GM06990 (cell line): ENCODE measurements around the gene KDM4B.

ENCODE experiments used
- DNase-seq: peaks from one replicate; pipeline ENCODE4 v3.0.0-alpha.2; 2011; ENCODE audit not compliant: insufficient read length; ENCODE audit errors: extremely low read depth
- H3K27me3 ChIP-seq: replicated peaks from 2 replicates; pipeline ENCODE4 v1.6.0; 2011; ENCODE audit warnings: low read length; ENCODE audit not compliant: control insufficient read depth, insufficient read depth
- H3K36me3 ChIP-seq: 2 replicates; pipeline ENCODE4 v1.5.1; 2011; ENCODE audit warnings: low read length; ENCODE audit not compliant: control insufficient read depth, insufficient read depth
- H3K4me3 ChIP-seq: replicated peaks from 2 replicates; pipeline ENCODE4 v1.5.1; 2011; ENCODE audit warnings: low read depth, mild to moderate bottlenecking, control low read depth, low read length
- CTCF ChIP-seq: IDR thresholded peaks from 2 replicates; pipeline ENCODE4 v1.5.1; 2011; ENCODE audit warnings: low read length, control low read depth, mild to moderate bottlenecking, inconsistent platforms; ENCODE audit not compliant: insufficient read depth, poor library complexity, severe bottlenecking

KDM4B gene

GRCh38 chr19:5038631-5039271 lies 69.8 kb downstream of the KDM4B start:
- Histone ChIP-seq H3K4me3 (no peak overlapping the region), H3K36me3 (peaks cover 21% of the 10 kb centered on the region), H3K27me3 (no peaks in the 10 kb centered on the region)
- DNase-seq: no peak
- TF ChIP-seq CTCF: peak; percentile 48

DNA sequence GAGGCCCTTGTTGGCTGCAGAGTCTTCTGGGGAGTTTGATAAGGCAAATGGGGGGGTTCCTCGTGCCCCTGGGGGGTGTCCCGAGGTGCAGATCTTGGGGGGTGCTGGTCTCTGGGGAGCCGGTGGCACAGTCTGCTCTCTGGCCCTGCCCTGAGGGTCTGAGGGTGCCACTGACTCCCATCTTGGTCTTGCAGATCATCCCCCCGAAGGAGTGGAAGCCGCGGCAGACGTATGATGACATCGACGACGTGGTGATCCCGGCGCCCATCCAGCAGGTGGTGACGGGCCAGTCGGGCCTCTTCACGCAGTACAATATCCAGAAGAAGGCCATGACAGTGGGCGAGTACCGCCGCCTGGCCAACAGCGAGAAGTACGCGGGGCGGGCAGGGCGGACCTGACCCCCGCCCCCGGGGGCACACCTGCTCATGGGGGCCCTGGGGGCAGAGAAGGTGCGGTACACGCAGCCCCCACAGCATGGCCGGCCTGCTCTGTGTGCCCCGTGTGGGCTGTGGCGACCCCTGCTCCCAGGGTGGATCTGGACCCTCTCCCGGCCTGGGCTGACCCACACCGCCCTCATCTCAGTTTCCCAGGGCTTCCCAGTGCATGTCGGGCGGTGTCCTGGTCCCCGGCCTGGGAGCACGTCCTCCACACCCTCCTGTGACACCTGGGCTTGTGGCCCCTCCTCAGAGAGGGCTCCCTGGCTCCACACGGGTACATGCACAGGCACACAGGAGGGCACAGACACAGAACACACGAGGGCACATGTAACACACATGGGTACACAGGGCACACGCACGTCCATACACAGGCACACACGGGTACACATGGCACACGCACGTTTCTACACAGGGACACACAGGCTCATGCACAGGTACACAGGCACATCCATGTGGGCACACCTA lies 71.0 kb downstream of the KDM4B start:
- Histone ChIP-seq H3K27me3 (no peaks in the 10 kb centered on the region), H3K4me3 (no peak overlapping the region), H3K36me3 (peaks cover 20% of the 10 kb centered on the region)
- TF ChIP-seq CTCF: no peak
- no peak for DNase-seq

DNA sequence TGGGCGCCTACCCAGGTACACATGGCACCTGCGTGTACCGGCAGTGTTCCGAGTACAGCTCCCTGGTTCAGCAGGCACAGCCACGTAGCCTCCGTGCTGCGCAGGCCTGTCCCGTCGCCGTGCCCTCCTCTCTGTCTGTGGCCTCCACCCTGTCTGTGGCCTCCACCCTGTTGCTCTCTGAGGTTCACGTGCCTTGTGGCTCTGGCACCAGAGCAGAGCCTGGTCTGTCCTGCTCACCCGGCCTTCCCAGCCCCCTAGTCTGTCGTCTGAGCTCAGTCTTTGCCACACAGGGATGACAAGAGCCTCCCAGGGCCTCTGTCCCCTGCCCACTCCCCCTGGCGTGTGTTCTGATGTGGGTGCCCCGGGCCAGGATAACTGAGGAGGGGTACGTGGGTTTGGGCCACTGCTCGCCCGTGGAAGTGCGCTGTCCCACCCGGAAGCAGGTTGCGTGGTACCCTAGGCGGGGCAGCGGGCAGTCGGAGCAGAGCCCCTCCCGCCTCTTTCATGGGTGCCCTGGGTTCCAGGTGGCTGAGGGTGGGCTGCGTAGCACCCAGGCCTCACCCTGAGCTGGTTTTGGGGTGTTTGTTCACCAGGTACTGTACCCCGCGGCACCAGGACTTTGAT lies 71.7 kb downstream of the KDM4B start:
- H3K4me3 ChIP-seq: no peak overlapping the region
- H3K36me3 ChIP-seq: peaks cover 20% of the 10 kb centered on the region
- DNase-seq: no peak
- no peaks in the 10 kb centered on the region for H3K27me3 ChIP-seq
- no peak for TF ChIP-seq CTCF

GRCh38 chr19:5041168-5041912 lies 72.4 kb downstream of the KDM4B start:
- Histone ChIP-seq H3K36me3 (peaks cover 20% of the 10 kb centered on the region), H3K27me3 (no peaks in the 10 kb centered on the region), H3K4me3 (no peak overlapping the region)
- TF ChIP-seq CTCF: no peak
- DNase-seq: no peak

DNA sequence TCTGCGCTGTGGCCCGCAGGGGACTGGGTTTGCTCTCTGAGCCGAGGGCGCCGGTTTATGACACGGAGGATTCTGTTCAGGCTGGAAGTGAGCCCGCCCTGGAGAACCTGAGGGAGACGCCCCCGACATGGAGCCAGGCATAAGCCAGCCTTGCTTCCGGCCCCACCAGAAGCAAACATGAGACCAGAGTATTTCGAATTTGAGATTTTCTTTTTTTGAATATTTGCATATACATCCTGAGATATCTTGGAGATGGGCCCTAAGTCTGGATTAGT lies 72.9 kb downstream of the KDM4B start:
- H3K4me3 ChIP-seq: no peak overlapping the region
- no peaks in the 10 kb centered on the region for H3K27me3 ChIP-seq
- TF ChIP-seq CTCF: no peak
- H3K36me3 ChIP-seq: peaks cover 20% of the 10 kb centered on the region
- DNase-seq: no peak
